ENCODE results near the gene NRIP1.

The NRIP1 gene

DNA sequence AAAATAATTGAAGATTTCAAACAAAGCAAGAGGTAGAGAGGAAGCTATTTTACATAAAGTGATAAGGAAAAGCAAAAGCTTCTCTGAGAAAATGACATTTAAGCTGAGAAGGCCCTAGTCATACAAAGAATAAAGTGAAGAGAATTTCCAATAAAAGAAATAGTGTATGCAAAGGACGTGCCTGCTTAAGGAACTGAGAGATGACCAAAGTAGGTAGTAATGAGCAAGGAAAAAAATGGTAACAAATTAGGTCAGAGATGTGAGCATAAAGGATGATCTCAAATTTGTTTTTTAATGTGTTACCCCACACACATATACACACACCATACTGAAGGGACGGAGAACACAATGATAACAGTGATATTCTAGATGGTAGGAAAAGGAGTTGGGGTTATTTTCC is 46.4 kb downstream of the NRIP1 start:
- H3K4me3 ChIP-seq (ENCODE audit: low read depth, low read length) = no peak overlapping the region
- no peak for TF ChIP-seq CTCF (IDR thresholded peaks at IDR 0.05; ENCODE audit: low read depth, low read length, missing control alignments)
- in situ Hi-C loops (cut with HindIII; ENCODE audit: low sequenced_read_pairs) = no loop called here
- DNase-seq (ENCODE audit: low read depth) = no peak

DNA sequence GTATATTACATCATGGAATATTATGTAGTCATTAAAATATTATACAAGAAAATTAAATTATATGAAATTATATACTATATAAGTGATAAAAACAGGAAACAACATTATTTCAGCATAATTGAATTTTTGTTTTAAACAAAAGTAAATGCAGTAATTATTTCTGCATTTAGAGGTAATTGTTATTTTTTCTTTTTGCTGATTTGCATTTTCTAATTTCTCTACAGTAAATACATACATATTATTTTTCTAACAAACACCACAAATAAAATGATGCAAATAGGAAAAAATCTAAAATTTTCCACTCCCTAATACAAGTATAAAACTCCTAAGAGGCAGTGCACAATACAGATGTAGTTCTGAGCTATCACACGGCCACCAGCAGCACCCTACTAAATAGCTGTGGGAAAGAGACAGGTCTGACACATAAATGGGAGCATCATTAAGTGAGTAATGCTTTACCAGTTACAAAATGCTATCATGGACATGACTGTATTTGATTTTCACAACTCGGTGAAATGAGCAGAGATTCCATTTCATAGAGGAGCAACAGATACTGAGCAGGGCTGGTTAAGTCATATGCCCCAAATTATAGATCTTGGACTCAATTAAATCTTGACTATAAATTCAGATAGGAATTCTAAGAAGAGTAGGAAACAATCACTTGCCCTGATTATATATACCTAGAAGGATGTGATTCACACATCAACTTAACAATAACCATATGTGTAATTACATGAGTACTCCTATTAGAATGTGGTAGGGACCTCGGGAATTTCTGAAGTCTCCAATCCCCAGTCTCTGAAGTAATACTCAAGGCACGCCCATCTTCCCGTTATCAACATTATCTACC is 49.0 kb downstream of the NRIP1 start:
- in situ Hi-C loops (cut with HindIII; ENCODE audit: low sequenced_read_pairs) = no loop called here
- no peak for DNase-seq (ENCODE audit: low read depth)

DNA sequence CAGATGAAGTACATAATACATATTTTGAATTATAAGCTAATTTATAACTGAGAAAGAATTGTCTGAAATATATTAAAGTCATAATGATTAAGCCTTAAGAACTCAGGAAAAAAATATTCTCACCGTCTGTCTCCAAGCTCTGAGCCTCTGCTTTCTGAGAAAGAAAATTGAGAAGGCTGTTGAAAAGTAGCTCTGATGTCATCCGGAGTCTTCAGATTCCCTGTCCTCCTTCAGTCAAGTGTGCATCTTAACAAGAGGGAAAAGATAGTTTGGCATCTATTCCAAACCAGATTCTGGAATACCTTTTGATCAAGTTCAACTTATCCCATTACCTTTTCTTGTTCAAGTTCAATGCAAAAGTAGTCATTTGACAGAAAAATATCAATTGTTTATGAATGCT is 50.6 kb downstream of the NRIP1 start:
- no peak overlapping the region for H3K4me3 ChIP-seq (ENCODE audit: low read depth, low read length)
- DNase-seq (ENCODE audit: low read depth) = no peak
- TF ChIP-seq CTCF (IDR thresholded peaks at IDR 0.05; ENCODE audit: low read depth, low read length, missing control alignments) = no peak
- in situ Hi-C loops (cut with HindIII; ENCODE audit: low sequenced_read_pairs) = no loop called here

More for the DNA sequence above, 49.0 kb downstream of the NRIP1 start:
- H3K4me3 ChIP-seq (ENCODE audit: low read depth, low read length) = no peak overlapping the region
- TF ChIP-seq CTCF (IDR thresholded peaks at IDR 0.05; ENCODE audit: low read depth, low read length, missing control alignments) = no peak

DNA sequence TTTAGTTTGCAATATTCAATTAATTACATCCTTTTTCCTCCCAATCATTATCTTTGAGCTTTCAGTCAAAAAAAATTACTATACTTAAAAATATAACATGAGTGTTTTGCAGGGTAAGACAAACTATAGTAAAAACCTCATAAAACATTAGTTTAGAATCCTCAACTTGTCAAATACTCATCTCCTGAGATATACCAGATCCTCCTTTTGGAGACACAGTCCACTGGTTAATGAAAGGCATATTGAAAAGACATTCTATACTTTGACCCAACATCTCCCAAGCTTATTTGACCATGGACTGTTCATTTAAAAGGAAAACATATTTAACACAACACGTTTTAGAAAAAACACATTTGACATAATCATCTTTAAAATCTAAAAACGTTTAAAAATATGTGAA is 52.8 kb downstream of the NRIP1 start:
- no peak for TF ChIP-seq CTCF (IDR thresholded peaks at IDR 0.05; ENCODE audit: low read depth, low read length, missing control alignments)
- DNase-seq (ENCODE audit: low read depth) = no peak
- in situ Hi-C loops (cut with HindIII; ENCODE audit: low sequenced_read_pairs) = no loop called here
- H3K4me3 ChIP-seq (ENCODE audit: low read depth, low read length) = no peak overlapping the region

DNA sequence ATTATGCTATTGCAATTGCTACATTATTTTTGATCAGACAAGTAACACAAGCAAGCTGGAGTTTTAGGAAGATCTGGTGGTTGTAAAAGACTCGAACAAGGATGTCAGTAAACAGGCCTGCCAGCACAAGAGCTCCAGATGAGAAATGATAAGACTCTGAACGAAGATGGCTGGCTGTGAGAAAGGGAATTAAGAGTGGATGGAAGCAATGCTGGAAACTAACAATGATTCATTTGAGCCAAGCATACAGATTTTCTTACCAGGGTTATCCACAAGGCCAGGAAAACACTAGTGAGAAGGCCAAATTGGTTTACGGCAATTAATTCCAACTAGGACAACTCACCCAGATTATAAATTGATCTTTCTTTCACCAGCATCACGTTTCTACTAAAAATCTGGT is 54.2 kb downstream of the NRIP1 start:
- TF ChIP-seq CTCF (IDR thresholded peaks at IDR 0.05; ENCODE audit: low read depth, low read length, missing control alignments) = no peak
- H3K4me3 ChIP-seq (ENCODE audit: low read depth, low read length) = no peak overlapping the region
- no peak for DNase-seq (ENCODE audit: low read depth)
- in situ Hi-C loops (cut with HindIII; ENCODE audit: low sequenced_read_pairs) = no loop called here

DNA sequence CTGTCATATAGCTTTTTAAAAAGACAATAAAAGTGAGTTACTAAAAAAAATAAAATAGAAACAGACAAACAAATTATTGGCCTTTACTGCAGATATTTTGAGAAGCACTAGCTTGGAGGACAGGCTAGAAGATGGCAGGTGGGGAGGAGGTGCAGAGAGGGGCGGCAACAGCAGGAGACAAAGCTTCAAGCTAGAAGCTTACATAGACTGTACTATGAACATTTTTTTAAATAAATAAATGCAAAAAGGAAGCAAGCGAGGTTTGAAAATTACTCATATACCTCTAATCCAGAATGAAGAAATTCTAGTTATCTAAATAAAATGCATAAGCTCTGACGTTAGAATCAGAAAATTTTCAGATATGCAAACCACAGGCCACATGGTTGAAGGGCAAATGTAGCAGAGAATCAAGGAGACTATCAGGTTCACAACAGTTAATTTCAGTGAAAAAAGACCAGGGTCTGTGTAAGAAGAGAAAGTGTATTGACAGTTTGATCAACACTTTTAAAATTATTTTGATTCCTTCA is 54.9 kb downstream of the NRIP1 start:
- in situ Hi-C loops (cut with HindIII; ENCODE audit: low sequenced_read_pairs) = no loop called here
- DNase-seq (ENCODE audit: low read depth) = no peak
- H3K4me3 ChIP-seq (ENCODE audit: low read depth, low read length) = no peak overlapping the region
- no peak for TF ChIP-seq CTCF (IDR thresholded peaks at IDR 0.05; ENCODE audit: low read depth, low read length, missing control alignments)

Data from astrocyte of the cerebellum (primary cell).